Fibroblast of skin of abdomen (primary cell): ENCODE measurements around the gene TRIOBP.

ENCODE experiments used
- DNase-seq: peaks from one replicate; pipeline ENCODE4 v3.0.0-alpha.2; 2013

TRIOBP gene

DNA sequence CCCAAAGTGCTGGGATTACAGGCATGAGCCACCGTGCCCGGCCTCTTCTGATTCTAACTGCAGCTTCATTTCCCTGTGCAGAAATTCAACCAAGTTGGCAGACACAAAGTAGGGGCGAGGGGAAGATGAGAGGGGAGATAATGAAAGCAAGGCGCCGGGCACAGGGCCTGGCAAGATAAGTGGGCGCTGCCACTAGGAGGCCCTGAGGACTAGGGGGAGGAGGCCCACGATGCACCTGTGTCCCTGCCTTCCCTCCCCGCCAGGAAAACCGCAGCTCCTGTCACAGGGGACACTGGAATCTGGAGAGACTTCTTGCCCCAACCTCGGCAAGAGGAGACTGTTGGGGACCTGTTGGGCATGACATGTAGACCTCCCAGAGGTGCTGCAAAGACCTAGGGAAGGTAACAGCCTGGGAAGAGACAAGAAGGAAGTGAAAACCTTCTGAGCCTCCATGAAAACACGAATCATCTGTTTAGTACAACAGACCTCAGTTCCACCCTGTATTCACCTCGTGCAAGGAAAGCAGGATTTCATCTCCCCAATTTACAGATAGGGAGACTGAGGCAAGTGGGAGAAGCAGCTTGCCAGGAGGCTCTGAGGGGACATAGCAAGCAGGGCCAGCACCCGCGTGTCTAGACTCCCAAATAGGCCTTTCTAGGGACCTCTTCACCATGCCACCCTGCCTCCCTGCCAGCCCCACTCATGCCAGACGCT, 24.5 kb upstream of the TRIOBP start:
- no peak for DNase-seq

DNA sequence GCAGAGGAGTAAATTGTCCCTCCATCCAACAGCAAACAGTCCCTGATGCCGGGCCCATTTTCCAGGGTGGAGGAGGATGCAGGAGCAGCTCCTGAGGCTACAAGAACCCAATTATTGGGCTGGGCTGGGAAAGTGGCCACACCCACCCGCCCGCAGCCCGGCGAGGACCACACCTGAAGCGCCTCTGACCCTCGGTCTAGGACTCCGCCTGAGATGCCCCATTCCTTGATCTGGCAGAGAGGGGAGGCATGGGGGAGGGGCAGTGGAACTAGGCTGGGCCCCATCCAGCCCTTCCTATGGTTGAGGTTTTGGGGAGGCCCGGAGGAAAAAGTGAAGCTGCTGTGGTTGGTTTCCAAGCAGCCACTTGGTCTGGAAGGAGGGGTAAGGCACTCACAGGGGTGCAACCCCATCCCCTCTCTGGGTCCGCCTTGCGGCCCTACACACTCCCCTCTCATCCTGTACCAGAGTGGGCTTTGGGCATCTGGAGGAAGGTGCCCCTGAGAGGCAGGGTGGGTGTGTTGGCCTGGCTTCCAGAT, 23.9 kb upstream of the TRIOBP start:
- no peak for DNase-seq

DNA sequence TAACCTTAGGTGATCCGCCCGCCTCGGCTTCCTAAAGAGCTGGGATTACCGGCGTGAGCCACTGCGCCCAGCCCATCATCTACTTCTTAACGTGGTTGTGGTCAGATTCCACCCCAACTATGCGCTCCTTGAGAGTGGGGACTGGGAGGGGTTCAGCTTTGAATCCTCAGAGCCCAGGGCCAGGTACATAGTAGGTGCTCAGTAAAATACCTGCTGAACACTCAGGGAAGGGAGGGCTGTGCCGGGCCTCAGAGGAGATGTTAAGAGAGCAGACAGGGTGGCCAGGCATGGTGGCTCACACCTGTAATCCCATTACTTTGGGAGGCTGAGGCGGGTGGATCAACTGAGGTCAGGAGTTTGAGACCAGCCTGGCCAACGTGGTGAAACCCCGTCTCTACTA, 22.6 kb upstream of the TRIOBP start:
- DNase-seq = no peak

GRCh38 chr22:37674951-37675929, 21.6 kb upstream of the TRIOBP start, which contains the start of gene LGALS1:
Gene LGALS1, plus strand, starts transcription at chr22:37675636. Its CDS starts 67 bp downstream, at chr22:37675703.
- DNase-seq = peak; percentile 99

DNA sequence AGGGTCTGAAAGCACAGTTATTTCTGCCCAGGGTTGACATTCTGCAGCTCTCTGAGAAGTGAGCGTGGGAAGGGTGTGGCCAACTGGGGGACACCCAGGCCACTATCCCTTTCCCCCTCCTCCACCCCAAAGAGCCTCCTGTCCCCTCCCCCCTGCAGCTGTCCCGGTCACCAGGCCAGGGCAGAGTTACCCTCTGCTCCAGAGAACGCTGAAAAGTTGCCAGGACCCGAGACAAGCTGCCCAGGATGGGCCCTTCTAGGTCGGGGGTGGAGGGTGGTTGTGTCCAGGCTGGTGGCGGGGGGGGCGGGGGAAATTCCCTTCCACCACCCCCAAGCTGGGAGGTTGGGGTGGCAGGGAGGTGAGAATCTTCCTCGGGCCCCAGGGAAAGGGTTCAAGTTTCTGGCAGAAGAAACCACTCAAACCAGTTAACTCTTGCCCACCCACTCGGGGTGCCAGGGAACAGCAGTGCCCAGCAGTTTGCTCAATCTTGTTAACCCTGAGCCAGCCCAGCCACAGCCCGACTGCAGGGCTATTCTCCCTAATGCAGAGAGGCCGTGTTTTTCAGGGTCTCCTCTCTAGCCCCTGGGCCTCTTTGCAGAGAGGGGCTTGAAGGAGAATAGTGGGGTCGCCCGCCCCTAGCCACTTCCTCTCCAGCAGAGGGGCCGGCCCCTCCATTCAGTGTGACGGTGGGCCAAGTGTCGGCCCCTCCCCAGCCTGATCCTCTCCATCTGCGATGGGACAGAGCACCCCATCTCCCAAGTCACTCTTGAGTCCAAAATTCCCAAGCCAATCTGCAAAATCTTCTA, 20.7 kb upstream of the TRIOBP start:
- peak; percentile 24 for DNase-seq

DNA sequence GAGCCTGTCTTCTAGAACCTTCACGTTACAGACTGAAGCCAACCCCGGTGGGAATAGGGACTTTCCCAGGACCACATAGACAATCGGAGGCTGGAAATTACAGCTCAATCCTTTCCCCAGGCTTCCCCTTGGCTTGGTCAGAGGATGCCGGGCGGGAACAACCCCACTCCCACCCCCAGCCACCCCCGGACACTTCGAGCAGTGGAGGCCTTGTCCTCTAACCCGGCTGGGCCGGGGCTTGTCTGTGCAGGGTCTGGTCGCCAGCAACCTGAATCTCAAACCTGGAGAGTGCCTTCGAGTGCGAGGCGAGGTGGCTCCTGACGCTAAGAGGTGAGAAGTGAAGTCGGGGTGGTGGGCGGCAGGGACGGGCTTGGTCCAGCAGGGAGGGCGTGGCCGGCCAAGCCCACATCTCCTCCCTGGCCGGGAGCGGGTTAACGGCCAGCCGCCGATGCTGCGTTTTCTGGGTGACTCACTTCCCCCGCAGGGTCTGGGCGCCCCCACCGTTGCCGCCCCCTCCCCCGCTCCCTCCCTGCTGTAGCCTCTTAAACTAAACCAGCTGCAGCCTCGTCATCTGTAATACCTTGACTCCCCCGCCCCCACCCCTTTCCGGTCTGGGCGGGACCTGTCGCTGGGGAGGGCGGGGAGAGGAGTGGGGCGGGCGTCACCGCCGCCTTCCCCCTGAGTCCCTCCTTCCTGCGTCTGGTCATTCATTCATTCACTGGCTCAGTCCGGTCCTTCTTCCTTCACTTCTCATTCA, 19.9 kb upstream of the TRIOBP start:
- DNase-seq = peak; percentile 99

DNA sequence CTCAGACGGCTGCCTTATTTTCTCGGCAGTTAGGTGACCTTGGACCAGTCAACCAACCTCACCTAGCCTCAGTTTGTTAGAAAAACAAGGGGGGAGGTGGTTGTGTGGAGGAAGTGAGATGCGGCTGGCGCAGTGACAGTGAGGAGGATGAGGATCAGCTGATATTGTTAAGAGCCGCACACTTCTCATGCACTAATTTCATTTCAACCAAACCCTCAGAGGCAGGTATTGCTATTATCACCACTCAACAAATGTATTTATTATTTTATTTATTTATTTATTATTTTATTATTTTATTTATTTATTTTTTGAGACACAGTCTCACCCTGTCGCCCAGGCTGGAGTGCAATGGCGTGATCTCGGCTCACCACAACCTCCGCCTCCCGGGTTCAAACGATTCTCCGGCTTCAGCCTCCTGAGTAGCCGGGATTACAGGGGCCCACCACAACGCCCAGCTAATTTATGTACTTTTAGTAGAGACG, 19.3 kb upstream of the TRIOBP start:
- DNase-seq = no peak

DNA sequence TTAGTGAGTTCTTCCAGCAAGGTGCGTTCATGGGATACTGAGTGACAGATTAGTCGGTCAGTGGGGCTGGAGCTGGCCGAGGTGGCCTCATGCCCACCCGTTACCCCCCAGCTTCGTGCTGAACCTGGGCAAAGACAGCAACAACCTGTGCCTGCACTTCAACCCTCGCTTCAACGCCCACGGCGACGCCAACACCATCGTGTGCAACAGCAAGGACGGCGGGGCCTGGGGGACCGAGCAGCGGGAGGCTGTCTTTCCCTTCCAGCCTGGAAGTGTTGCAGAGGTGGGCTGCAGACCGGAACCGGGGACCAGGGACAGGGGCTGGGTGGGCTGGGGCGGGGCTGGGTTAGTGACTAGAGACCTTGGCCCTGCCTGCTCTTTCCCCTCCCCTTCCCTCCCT, 18.5 kb upstream of the TRIOBP start:
- no peak for DNase-seq

- DNase-seq = no peak
Measured at GRCh38 chr22:37679670-37680069, 17.2 kb upstream of the TRIOBP start.

GRCh38 chr22:37680191-37680851, 16.5 kb upstream of the TRIOBP start:
- DNase-seq = peak; percentile 28

- DNase-seq = peak; percentile 67
Measured at GRCh38 chr22:37681001-37681424, 15.8 kb upstream of the TRIOBP start.

DNA sequence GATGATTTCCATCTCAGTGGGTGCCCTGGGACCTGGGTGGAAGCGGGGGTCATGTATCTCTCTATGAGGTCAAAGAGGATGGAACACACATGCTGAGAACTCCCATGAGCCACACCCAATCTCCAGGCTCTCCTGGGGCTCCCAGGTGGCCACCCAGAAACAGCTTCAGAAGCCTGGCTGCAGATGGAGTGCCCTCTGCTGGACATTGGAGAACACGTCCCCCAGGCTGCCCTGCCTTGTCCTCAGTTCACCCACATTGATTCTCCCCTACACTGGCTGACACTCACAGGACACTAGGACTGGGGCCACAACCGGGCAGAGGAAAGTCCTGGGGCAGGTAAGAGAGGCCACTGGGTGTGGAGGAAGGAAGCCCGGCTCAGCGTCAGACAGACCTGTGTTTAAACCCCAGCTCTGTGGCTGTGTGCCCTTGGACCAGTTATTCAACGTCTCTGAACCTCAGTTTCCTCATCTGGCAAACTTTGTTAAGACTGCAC, 15.2 kb upstream of the TRIOBP start:
- DNase-seq = peak; percentile 76

GRCh38 chr22:37684803-37685615, 11.8 kb upstream of the TRIOBP start:
- no peak for DNase-seq

- DNase-seq = peak; percentile 85
Measured at GRCh38 chr22:37686002-37686982, 10.6 kb upstream of the TRIOBP start, which contains the start of gene NOL12. Gene NOL12, plus strand, starts transcription at chr22:37686343. Its CDS starts 50 bp downstream, at chr22:37686393.

DNA sequence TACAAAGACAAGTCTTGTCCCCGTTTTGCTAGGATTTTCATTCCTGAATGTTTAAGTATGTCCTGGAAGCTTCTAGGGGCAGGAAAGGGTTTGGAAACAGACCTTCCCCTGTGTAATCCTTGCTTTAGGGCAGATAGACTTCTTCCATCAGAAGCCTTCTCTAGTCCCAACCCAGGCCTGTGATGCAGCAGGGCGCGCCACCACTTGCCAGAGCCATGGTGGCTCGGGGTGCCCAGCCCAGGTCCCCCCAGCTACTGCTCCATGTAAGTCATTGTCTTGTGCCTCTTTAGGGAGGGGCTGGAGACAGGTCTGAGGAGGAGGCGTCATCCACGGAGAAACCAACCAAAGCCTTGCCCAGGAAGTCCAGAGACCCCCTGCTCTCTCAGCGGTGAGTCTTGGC, 6.4 kb upstream of the TRIOBP start:
- no peak for DNase-seq

DNA sequence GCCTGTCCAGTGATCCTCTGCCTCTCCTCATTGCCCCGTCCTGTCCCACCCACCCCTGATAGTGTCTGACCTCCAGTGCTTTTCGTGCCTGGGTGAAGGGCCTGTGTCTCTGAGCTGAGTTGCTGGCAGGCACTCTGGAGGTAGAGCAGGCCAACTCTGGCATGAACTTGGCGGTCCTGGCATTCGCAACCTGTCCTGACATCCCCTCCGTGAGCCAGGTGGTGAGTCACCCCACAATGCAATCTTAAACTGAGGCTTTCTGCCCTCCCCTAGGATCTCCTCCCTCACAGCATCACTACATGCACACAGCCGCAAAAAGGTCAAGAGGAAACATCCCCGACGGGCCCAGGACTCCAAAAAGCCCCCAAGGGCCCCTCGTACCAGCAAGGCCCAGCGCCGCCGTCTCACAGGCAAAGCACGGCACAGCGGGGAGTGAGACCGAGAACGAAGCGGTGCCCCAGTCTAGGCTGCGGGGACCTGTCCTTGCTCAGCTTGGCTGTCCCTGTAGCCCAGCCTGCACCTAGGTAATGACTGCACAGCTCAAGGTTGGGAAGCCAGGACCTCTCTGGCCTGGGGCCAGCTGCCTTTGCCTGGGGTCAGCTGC, 5.8 kb upstream of the TRIOBP start:
- no peak for DNase-seq

- no peak for DNase-seq
Measured at GRCh38 chr22:37692627-37693285, 4.1 kb upstream of the TRIOBP start.
